ENCODE data around the gene ZNF835. TPM values are rescaled to one million over a fixed set of nuclear protein-coding genes. Genes with fewer than 3 reads are reported as not detected.
A peak's percentile ranks its signal among the peaks of the same experiment; 100 is the strongest.
"Not testable (repeated sequence)": the region's sequence is repeated elsewhere in the genome, so short reads cannot be mapped to it uniquely, and the experiment has no call there.

ZNF835 gene
- total and polyA plus RNA-seq, 2 experiments from 2014 or later, result 0.32 to 1.7 TPM

DNA sequence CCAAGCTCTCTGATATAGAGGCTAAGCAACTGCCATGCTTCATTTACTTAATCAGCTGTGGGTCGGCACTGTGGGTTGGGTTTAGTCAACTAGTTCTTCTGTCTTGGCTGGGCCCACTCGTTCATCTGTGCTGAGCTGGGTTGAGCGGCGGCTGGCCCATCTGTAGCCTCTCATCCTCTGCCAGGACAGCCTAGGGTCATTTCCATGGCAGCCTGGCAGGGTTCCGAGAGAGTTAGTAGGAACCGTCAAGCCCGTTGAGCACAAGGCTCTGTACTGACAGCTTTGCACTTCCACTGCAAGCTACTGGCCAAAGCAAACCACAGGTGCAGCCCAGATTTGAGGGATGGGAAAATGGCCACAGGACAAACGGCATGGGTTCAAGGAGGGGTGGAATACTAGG, 6.6 kb upstream of the ZNF835 start:
- Mint-ChIP-seq H3K9me3 (peaks cover 94% of the 10 kb centered on the region), H3K4me1 (no peaks in the 10 kb centered on the region)
- no peak for TF ChIP-seq POLR2AphosphoS5 (IDR thresholded peaks at IDR 0.05; ENCODE audit: low read depth)

GRCh38 chr19:56672610-56673009, 1.1 kb upstream of the ZNF835 start:
- H3K9me2 ChIP-seq (ENCODE audit: insufficient read depth); H3K4me3 ChIP-seq; ATAC-seq; H3K27me3 ChIP-seq (ENCODE audit: insufficient read depth); H2AFZ ChIP-seq; H3K4me3 Mint-ChIP-seq; H3K27me3 Mint-ChIP-seq (ENCODE audit: insufficient read depth, low read depth, poor library complexity); H3F3A ChIP-seq (replicated peaks; ENCODE audit: low read depth); H4K20me1 ChIP-seq (replicated peaks; ENCODE audit: insufficient read depth); H3K36me3 ChIP-seq (ENCODE audit: insufficient read depth); H3K79me2 ChIP-seq (replicated peaks; ENCODE audit: insufficient read depth); H3K27ac ChIP-seq (ENCODE audit: low read depth); H3K27ac Mint-ChIP-seq; H3K4me1 Mint-ChIP-seq; H3K4me2 ChIP-seq; H3K4me1 ChIP-seq (ENCODE audit: insufficient read depth); DNase-seq (ENCODE audit: low spot score): not testable (repeated sequence)
- H3K9me3 Mint-ChIP-seq, result peaks cover 88% of the 10 kb centered on the region
- H3K36me3 Mint-ChIP-seq (ENCODE audit: low read depth), result peaks cover 37% of the 10 kb centered on the region

More for the DNA sequence above, 6.6 kb upstream of the ZNF835 start:
- Mint-ChIP-seq H3K27ac (no peak overlapping the region), H3K27me3 (ENCODE audit: insufficient read depth, low read depth, poor library complexity) (peaks cover 2% of the 10 kb centered on the region), H3K36me3 (ENCODE audit: low read depth) (peaks cover 27% of the 10 kb centered on the region), H3K4me3 (no peak overlapping the region)
- H3F3A ChIP-seq (replicated peaks; ENCODE audit: low read depth), result no peaks in the 10 kb centered on the region
- H3K79me2 ChIP-seq (replicated peaks; ENCODE audit: insufficient read depth), result no peaks in the 10 kb centered on the region
- no peaks in the 10 kb centered on the region for H3K27me3 ChIP-seq (ENCODE audit: insufficient read depth)
- peaks cover 3% of the 10 kb centered on the region; the same call in 1 of the 2 replicates for H3K36me3 ChIP-seq (ENCODE audit: insufficient read depth)
- no peaks in the 10 kb centered on the region for H3K4me1 ChIP-seq (ENCODE audit: insufficient read depth)
- no peak for DNase-seq (ENCODE audit: low spot score)
- no peaks in the 10 kb centered on the region for H3K9me2 ChIP-seq (ENCODE audit: insufficient read depth)
- no peak for ATAC-seq
- H4K20me1 ChIP-seq (replicated peaks; ENCODE audit: insufficient read depth), result no peaks in the 10 kb centered on the region
- H3K27ac ChIP-seq (ENCODE audit: low read depth), result no peak overlapping the region
- no peak overlapping the region for H3K4me2 ChIP-seq
- no peak overlapping the region for H2AFZ ChIP-seq
- no peak overlapping the region for H3K4me3 ChIP-seq

- Histone ChIP-seq H3K4me1 (ENCODE audit: insufficient read depth) (no peaks in the 10 kb centered on the region), H3K36me3 (ENCODE audit: insufficient read depth) (no peaks in the 10 kb centered on the region), H3K9me2 (ENCODE audit: insufficient read depth) (no peaks in the 10 kb centered on the region), H3K4me2 (no peak overlapping the region), H3K79me2 (replicated peaks; ENCODE audit: insufficient read depth) (no peaks in the 10 kb centered on the region), H2AFZ (no peak overlapping the region), H4K20me1 (replicated peaks; ENCODE audit: insufficient read depth) (no peaks in the 10 kb centered on the region), H3K27me3 (ENCODE audit: insufficient read depth) (no peaks in the 10 kb centered on the region), H3F3A (replicated peaks; ENCODE audit: low read depth) (no peaks in the 10 kb centered on the region), H3K27ac (ENCODE audit: low read depth) (no peak overlapping the region), H3K4me3 (peak overlapping the region; percentile 45; the same call in 1 of the 2 replicates)
- TF ChIP-seq STAT1 (IDR thresholded peaks at IDR 0.05; ENCODE audit: unreplicated experiment), result no peak
- no peak for TF ChIP-seq ZNF331 (CRISPR knock-in tag; IDR thresholded peaks at IDR 0.05; ENCODE audit: low read depth)
- TF ChIP-seq EZH2 (IDR thresholded peaks at IDR 0.05; ENCODE audit: low read depth, unreplicated experiment), result no peak
- no peak for TF ChIP-seq ETS1 (IDR thresholded peaks at IDR 0.05)
- H3K4me1 Mint-ChIP-seq, result no peaks in the 10 kb centered on the region
- ATAC-seq, result peak; percentile 49
- H3K27me3 Mint-ChIP-seq (ENCODE audit: insufficient read depth, low read depth, poor library complexity), result peaks cover 6% of the 10 kb centered on the region
- H3K9me3 Mint-ChIP-seq, result peaks cover 88% of the 10 kb centered on the region
- peak overlapping the region; percentile 64; the same call in 2 of the 3 replicates for H3K4me3 Mint-ChIP-seq
- H3K36me3 Mint-ChIP-seq (ENCODE audit: low read depth), result peaks cover 36% of the 10 kb centered on the region
- no peak for DNase-seq (ENCODE audit: low spot score)
- no peak overlapping the region for H3K27ac Mint-ChIP-seq
Measured at GRCh38 chr19:56670961-56671612, 470 bp downstream of the ZNF835 start.
